ENCODE data around the gene MANSC1.

- TF ChIP-seq CTCF (IDR thresholded peaks at IDR 0.05), result no peak
- no peak for TF ChIP-seq TCF7L2 (IDR thresholded peaks at IDR 0.05; ENCODE audit: low read depth, low read length)
- no peak for TF ChIP-seq POLR2AphosphoS5 (IDR thresholded peaks at IDR 0.05; ENCODE audit: low read depth, low read length)
- TF ChIP-seq SIN3A (IDR thresholded peaks at IDR 0.05; ENCODE audit: borderline replicate concordance, insufficient read depth, low read depth, low read length), result no peak
- TF ChIP-seq REST (IDR thresholded peaks at IDR 0.05; ENCODE audit: insufficient read depth in 1 of 2, low read depth in 2 of 2, low read length in 1 of 2), result no peak
Measured at GRCh38 chr12:12305568-12306300, 44.3 kb downstream of the MANSC1 start.

All from Panc1 (cell line).